GM19043 (cell line): ENCODE results near the gene CRTC1.
"Not testable (repeated sequence)": the region's sequence is repeated elsewhere in the genome, so short reads cannot be mapped to it uniquely, and the experiment has no call there.

ENCODE experiments used
- ATAC-seq: cut with Tn5 transposase; IDR thresholded peaks from one replicate; pipeline ENCODE4 v1.9.1; 2021; ENCODE audit warnings: low read depth; ENCODE audit not compliant: unreplicated experiment

Gene CRTC1

DNA sequence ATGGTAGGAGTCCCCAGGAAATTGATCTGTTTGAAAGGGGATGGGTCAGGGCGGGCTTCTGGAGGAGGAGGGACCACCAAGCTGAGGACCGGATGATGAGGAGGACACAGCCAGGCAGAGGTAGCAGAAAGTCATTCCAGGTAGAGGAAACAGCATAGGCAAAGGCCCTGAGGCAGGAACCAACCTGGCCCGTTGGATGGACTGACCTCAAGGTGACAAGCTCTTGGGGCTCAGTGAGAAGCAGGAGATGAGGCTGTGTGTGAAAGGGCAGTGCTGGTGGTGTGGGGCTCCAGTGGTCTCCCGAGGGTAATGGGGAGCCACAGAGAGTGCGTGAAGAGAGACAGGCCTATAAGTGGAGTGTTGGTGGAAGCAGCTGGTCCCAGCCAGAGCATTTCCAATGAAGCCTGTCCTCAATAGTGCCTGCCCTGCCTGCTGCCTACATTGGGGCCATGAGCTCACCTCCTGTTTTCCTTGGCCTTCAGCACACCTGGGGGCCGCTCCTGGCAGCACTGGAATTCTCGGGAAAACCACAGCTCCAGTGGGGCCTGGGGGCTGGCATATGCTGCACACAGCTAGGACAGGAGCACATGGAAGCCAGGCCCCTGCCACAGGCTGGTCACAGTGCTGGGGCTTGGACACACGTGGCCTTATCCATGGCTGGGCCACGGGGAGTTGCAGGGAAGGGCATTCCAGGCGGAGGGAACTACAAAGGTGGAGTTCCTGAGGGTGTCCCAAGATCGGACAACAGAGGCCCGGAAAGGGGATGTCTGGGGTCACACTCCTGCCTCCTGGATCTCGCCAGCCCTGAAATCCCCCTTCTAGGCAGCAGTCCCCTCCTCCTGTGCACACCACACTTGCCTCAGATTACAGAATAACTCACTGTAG lies 109.9 kb downstream of the CRTC1 start:
- no peak for ATAC-seq

DNA sequence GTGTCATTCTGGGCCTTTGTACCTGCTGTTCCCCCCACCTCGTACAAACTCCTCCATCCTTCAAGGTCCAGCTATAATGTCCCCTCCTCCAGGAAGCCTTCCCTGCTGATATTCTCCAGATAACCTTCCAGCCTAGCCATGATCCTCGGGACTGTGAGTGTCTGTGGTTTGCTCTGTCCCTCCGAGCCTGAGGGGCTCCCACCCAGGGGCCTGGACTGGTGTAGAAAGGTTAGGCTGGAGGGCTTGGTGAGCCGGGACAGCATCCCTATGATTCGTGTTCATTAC lies 110.5 kb downstream of the CRTC1 start:
- ATAC-seq: no peak

DNA sequence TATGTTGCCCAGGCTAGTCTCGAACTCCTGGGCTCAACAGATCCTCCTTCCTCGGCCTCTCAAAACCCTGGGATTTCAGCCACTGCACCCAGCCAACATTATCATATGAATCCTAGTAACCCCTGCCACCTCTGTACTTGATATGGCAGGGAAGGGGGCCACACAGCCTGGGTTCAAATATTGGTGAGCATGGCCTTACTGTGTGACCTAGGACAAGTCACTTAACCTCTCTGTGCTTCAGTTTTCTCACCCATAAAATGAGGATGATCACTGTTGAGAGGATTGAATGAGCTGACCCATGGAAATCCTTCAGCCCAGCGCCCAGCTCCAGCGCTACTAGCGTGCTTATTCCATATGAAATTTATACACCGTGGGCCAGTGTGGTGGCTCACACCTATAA lies 111.2 kb downstream of the CRTC1 start:
- no peak for ATAC-seq

DNA sequence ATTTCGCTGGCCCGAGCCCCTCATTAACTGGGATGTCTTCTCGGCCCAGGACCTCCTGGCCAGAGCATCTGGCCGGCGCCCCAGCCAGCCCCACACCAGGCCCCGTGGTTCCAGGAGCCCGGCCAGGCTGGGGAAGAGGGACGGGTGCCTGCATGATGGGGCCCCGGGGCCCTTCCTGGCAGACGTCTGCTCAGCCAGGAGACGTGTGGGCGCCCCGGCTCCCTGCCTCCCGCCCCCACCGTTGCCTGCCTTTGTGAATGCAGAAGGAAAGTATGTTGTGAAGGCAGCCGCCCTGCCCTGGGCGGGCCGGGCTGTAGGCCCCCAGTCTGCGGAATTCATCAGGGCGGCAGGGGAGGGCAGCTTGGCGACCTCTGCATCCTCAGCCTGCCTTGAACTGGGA lies 112.1 kb downstream of the CRTC1 start:
- ATAC-seq: no peak

- no peak for ATAC-seq
Measured at GRCh38 chr19:18796239-18796638, 112.8 kb downstream of the CRTC1 start.

GRCh38 chr19:18798384-18799352 lies 115.2 kb downstream of the CRTC1 start:
- ATAC-seq: no peak

DNA sequence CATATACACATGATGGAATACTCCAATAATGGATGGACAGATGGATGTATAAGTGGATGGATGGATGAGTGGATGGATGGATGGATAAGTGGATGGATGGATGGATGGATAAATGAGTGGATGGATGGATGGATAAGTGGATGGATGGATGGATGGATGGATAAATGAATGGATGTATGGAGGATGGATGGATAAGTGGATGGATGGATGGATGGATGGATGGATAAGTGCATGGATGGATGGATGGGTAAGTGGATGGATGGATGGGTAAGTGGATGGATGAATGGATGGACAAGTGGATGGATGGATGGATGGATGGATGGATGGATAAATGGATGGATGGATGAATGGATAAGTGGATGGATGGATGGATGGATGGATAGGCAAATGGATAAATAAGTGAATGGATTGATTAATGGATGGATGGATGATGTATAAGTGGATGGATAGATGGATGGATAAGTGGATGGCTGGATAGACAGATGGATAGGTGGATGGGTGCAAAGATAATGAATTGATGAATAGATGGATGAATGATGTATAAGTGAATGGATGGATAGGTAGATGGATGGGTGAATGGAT lies 116.0 kb downstream of the CRTC1 start:
- no peak for ATAC-seq

DNA sequence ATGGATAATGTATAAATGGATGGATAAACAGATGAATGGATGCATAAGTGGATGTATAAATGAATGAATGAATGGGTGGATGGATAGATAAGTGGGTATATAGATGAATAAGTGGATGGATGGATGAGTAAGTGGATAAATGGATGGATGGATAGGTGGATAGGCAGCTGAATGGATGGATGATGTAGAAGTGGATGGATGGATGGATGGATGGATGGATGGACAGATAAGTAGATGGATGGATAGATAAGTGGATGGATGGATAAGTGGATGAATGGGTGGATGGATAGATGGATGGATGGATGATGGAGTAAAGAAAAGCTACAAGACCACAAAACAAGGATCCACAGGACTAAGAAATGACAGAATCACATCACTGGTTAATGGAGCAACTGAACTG lies 116.6 kb downstream of the CRTC1 start:
- ATAC-seq: no peak

- ATAC-seq: no peak
Measured at GRCh38 chr19:18800636-18801035, 117.2 kb downstream of the CRTC1 start.

DNA sequence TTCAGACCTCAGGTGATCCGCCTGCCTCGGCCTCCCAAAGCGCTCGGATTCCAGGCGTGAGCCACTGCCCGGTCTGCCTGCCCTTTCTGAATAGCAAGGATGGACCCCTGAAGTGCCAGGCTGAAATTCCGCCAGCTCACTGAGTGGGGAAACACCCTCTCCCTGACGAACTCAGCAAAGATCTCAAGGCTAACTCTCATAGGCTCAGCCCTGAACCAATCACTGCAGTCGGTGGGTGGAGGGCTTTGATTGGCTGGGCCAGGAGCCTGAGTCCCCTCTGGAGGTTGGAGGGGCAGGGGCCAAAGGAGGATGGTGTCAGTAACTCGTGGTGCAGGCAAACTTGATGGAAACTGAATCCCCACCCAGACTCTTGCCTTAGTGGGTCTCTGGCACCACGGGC lies 118.9 kb downstream of the CRTC1 start:
- no peak for ATAC-seq

DNA sequence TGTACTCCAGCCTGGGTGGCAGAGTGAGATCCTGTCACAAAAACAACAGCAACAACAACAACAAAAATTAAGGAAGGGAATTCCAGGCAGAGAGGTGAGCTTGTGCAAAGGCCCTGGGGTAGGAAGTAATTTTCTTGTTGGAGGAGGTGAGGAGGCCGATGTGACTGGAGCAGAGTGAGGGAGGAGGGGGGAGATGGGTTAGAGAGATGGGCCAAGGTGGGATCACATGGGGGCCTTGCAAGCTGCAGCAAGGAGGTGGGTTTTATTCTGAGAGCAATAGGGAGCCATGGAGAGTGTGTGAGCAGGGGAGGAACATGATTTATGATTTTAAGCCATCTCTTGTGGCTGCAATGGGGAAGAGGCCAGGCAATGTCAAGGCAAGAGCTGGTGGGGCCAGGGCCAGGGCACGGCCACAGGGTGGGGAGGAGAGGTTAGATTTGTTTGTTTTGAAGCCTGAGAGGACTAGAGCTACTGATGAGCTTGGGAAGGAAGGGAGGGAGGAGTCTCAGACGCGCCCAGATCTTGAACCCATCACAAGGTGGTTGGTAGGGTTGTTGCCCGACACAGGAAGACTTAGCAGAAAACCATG lies 120.2 kb downstream of the CRTC1 start:
- no peak for ATAC-seq

DNA sequence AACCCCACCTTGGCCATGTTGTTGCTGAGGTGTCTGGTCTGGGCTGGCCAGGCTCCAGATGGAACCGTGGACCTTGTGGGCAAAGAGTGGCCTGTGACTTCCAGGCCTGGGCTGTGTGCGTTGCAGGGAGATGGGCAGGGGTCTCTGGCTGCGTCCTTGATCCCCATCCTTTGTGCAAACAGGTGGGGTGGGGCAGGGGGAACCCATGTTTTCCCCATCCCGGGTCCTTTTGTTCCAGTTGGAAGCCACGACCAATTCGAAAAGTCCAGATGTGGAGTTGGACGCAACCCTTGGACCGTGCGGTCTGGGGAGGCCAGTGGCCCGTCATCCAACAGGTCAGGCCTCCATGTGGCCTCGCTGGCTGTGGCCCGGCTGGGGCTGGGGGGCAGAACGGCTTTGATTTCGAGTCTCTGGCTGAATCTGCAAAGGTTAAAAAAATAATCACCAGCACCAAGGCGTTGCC lies 120.7 kb downstream of the CRTC1 start:
- ATAC-seq: no peak

- no peak for ATAC-seq
Measured at GRCh38 chr19:18804643-18805042, 121.2 kb downstream of the CRTC1 start.

- no peak for ATAC-seq
Measured at GRCh38 chr19:18807861-18808331, 124.4 kb downstream of the CRTC1 start.

DNA sequence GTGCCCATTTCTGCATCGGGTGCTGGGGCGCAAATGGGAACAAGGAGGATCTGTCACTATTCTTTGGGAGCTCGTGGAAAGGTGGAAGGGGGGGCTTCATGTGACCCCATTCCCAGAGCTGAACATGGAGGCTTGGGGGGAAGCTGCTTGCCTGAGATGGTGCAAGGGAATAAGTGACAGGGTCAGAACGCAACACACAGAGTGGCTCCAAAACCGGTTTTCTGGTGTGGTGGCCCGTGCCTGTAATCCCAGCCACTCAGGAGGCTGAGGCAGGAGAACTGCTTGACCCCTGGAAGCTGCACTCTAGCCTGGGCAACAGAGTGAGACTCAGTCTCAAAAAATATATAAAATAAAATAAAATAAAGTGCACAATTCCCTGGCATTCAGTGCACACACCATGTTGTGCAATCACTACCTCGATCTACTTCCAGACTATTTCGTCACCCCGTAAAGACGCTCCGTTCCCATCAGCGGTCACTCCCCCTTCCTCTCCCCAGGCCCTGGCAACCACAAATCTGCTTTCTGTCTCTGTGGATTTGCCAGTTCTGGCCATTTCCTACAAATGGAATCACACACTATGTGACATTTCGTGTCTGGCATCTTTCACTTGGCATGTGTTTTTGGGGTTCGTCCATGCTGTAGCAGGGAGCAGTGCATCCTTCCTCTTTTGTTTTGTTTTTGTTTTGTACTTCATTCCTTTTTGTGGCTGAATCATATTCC lies 125.8 kb downstream of the CRTC1 start:
- no peak for ATAC-seq

DNA sequence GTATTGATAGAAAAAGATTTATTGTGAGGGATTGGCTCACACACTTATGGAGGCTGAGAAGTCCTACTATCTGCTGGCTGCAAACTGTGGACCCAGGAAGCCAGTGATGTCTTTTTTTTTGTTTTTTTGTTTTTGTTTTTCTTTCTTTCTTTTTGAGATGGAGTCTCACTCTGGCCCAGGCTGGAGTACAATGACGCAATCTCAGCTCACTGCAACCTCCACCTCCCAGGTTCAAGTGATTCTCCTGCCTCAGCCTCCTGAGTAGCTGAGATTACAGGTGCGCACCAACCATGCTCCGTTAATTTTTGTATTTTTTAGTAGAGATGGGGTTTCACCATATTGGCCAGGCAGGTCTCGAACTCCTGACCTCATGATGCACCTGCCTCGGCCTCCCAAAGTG lies 128.2 kb downstream of the CRTC1 start:
- ATAC-seq: not testable (repeated sequence)

- no peak for ATAC-seq
Measured at GRCh38 chr19:18814063-18814462, 130.6 kb downstream of the CRTC1 start.

- ATAC-seq: no peak
Measured at GRCh38 chr19:18815673-18816072, 132.2 kb downstream of the CRTC1 start.

DNA sequence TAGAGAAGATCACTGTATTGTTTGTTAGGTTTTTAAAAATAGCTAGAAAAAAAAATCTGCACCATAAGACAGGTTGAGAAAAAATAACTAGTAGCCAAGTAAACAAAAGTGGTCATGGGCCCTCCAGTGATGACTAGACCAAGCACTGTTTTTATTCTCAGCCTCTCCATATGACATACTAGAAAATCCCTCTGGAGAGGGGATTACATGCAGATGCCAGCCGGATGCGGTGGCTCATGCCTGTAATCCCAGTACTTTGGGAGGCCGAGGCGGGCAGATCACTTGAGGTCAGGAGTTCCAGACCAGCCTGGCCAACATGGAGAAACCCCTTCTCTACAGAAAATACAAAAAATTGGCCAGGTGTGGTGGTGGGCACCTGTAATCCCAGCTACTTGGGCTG lies 133.2 kb downstream of the CRTC1 start:
- not testable (repeated sequence) for ATAC-seq

- ATAC-seq: no peak
Measured at GRCh38 chr19:18817574-18817973, 134.1 kb downstream of the CRTC1 start.
